Duodenal mucosa (tissue), 2 donors: Measurements from ENCODE around the gene COL6A1.

ENCODE experiments used
- H3K27ac ChIP-seq: one replicate; pipeline ENCODE4 v1.7.0; 2013; ENCODE audit warnings: low read depth, low read length
- H3K27me3 ChIP-seq, 2 donors: one replicate each; pipeline ENCODE4 v1.7.0; 2013; ENCODE audit warnings: low read length in 2 of 2, control low read depth in 1 of 2; ENCODE audit not compliant: insufficient read depth in 2 of 2, control insufficient read depth in 1 of 2
- H3K36me3 ChIP-seq, 2 donors: one replicate each; pipeline ENCODE4 v1.7.0; 2013; ENCODE audit warnings: low read length in 2 of 2, control low read depth in 1 of 2; ENCODE audit not compliant: insufficient read depth in 2 of 2, control insufficient read depth in 1 of 2
- H3K4me1 ChIP-seq, 2 donors: one replicate each; pipeline ENCODE4 v1.7.0; 2013; ENCODE audit warnings: low read length in 2 of 2, control low read depth in 1 of 2; ENCODE audit not compliant: insufficient read depth in 2 of 2, control insufficient read depth in 1 of 2
- H3K4me3 ChIP-seq, 2 donors: one replicate each; pipeline ENCODE4 v1.7.0; 2013; ENCODE audit warnings: low read length in 2 of 2, low read depth in 1 of 2
- H3K9ac ChIP-seq, 2 donors: one replicate each; pipeline ENCODE4 v1.7.0; 2013; ENCODE audit warnings: low read length in 2 of 2, low read depth in 1 of 2
- H3K9me3 ChIP-seq, 2 donors: one replicate each; pipeline ENCODE4 v1.7.0; 2013; ENCODE audit warnings: low read length in 2 of 2, control low read depth in 1 of 2; ENCODE audit not compliant: control insufficient read depth in 1 of 2

COL6A1 gene

DNA sequence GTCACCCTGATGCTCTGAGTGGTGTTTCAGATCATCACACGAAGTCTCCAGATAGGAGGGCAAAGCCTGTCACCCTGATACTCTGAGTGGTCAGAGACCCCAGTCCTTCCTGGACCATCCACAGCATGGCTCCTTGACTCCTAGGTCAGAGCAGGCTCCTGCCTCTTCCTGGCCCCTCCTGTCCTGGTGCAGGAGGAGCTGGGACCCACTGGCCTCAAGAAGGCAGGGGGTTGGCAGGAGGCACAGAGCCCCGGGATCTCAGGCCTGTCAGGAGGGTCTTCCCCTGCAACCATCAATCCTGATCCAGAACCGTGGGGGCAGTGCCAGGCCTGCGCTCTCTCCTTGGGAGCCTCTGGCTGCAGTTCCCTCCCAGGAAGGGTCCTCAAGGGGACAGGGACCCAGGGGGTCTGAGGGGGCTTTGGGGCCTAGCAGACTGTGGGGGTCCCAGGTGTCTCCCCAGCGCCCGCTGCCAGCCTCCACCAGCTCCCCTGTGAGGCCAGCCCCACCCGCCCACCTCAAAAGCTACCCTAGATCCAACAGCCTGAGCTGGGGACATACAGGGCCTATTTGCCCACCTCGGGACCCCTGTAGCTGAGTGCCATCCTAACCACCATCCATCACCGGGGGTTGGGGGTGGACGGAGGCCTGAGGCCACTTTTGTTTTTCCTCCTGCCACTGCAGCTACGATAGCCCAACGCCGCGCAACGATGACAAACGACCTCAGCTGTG lies 27.5 kb downstream of the COL6A1 start:
- Histone ChIP-seq H3K4me3 (no peak overlapping the region), H3K9me3 (no peaks in the 10 kb centered on the region), H3K36me3 (no peaks in the 10 kb centered on the region), H3K4me1 (no peaks in the 10 kb centered on the region), H3K27me3 (no peaks in the 10 kb centered on the region), H3K27ac (no peak overlapping the region), H3K9ac (no peak overlapping the region)

DNA sequence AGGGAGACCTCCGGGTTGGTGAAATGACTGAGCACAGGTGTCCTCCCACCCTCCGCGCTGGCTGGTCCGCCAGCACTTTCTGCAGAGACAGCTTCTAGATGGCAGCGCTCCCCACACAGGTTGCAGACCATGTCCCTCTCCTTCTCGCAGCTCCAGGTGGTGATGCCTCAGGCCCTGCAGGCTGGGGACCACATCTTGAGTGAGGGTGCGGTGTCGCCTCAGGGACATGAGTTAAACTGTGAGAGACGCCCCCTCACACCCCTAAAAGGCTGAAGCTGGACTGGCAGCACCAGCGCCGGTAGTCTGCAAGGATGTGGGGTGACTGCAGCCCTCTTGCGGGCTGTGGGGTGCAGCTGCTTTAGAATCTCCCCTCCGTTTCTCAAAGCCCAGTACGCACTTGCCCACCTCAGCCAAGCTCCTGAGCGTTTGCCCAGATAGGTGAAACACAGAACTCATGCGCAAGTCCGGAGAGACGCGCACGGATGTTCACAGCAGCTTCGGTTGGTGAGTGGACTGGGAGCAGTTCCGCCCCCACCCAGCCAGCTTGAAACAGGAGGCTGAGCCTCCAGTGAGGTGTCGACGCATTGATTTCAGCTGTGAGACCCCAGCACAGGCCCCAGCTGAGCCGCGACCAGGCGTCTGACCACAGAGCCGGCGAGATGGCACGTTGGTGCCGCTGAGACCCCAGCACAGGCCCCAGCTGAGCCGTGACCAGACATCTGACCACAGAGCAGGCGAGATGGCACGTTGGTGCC lies 28.6 kb downstream of the COL6A1 start:
- Histone ChIP-seq H3K4me1 (no peaks in the 10 kb centered on the region), H3K27me3 (no peaks in the 10 kb centered on the region), H3K36me3 (no peaks in the 10 kb centered on the region), H3K4me3 (no peak overlapping the region), H3K9me3 (no peaks in the 10 kb centered on the region), H3K9ac (no peak overlapping the region), H3K27ac (no peak overlapping the region)

DNA sequence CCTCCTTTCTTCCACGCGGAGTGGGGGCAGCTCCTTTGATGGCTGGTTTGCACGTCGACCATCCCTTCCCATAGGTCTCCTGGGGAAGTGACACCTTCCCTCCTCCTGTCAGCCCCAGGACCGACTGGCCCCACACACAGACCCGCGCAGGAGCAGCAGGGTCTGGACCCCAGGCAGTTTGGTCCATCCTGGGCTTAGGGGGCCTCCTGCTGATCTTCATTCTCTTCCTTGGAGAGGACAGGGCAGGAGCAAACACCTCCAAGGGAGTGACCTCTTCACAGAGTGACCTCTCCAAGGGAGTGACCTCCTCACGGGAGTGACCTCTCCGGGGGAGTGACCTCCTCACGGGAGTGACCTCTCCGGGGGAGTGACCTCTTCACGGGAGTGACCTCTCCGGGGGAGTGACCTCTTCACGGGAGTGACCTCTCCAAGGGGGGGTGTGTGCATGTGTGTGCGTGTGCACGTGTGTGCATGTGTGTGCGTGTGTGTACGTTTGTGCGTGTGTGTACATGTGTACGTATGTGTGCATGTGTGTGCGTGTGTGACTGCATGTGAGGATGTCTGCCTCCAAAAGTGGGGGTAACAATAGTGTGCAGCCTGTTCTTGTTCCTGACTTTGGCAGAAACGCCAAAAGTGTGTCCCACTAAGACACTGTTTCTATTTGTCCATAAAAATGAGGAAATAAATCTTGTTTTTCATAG lies 29.8 kb downstream of the COL6A1 start:
- Histone ChIP-seq H3K4me3 (no peak overlapping the region), H3K4me1 (no peaks in the 10 kb centered on the region), H3K9me3 (no peaks in the 10 kb centered on the region)

DNA sequence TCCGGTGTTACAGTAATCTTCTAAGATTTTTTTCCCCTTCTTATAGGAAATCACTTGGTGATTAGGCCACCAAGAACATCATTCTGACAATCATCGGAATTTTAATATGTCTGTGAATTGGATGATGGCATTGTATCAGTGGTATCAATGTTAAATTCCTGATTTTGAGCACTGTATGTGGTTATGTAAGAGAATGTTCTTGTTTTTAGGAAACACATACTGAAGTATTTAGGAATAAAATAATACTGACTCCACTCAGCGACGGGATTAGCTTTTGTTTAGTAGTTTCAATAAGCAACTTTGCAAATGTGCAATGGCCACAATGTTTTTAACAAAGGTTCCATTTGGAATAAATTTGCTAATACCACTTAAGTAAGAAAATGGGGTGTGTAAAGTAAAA lies 30.6 kb downstream of the COL6A1 start:
- no peaks in the 10 kb centered on the region for H3K9me3 ChIP-seq
- H3K9ac ChIP-seq, result no peak overlapping the region
- H3K4me3 ChIP-seq, result no peak overlapping the region
- H3K4me1 ChIP-seq, result no peaks in the 10 kb centered on the region
- no peak overlapping the region for H3K27ac ChIP-seq
- peaks cover under 1 to 3% of the 10 kb centered on the region in 2 donors for H3K27me3 ChIP-seq
- no peaks in the 10 kb centered on the region for H3K36me3 ChIP-seq

More for the DNA sequence above, 29.8 kb downstream of the COL6A1 start:
- Histone ChIP-seq H3K27ac (no peak overlapping the region), H3K36me3 (no peaks in the 10 kb centered on the region), H3K27me3 (no peaks in the 10 kb centered on the region), H3K9ac (no peak overlapping the region)

DNA sequence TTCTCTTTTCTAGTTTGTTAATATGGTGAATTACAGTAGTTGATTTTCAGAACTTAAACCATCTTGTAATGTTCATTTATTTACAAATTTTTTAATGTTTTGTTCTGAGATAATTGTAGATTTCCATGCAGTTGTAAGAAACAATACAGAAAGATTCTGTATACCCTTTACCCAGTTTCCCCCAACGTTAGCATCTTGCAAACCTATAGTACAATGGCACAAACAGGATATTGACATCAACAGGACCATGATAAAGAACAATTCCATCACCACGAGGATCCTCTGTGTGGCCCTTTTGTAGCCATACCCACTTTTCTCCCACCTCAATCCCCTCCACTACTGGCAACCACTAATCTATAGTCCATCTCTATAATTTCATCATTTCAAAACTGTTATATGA lies 33.3 kb downstream of the COL6A1 start:
- Histone ChIP-seq H3K4me1 (no peaks in the 10 kb centered on the region), H3K9ac (no peak overlapping the region), H3K36me3 (no peaks in the 10 kb centered on the region), H3K27ac (no peak overlapping the region), H3K27me3 (peaks cover 4 to 5% of the 10 kb centered on the region in 2 donors), H3K9me3 (no peaks in the 10 kb centered on the region), H3K4me3 (no peak overlapping the region)

DNA sequence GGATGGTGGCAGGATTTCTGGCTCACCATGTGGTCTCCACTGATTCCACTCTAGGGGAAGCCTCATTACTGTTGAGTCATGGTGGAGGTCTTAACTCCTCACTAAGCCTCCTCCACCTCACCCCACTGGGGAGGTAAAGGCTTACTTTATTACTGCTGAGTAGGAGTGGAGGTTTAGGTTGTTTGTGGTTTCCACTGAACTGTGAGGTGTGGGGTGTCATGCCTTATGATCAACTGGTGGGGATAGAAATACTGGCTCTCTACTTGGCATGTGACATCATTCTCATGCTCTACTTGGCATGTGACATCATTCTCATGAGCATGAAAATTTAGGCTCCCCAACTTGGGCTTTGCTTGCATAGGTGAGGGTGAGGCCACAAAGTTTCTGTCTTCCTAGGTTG lies 35.6 kb downstream of the COL6A1 start:
- no peak overlapping the region for H3K4me3 ChIP-seq
- H3K4me1 ChIP-seq, result peaks cover 0 to 5% of the 10 kb centered on the region in 2 donors
- no peak overlapping the region for H3K27ac ChIP-seq
- H3K9ac ChIP-seq, result no peak overlapping the region
- H3K9me3 ChIP-seq, result no peaks in the 10 kb centered on the region
- no peaks in the 10 kb centered on the region for H3K36me3 ChIP-seq
- H3K27me3 ChIP-seq, result peaks cover 4 to 5% of the 10 kb centered on the region in 2 donors

DNA sequence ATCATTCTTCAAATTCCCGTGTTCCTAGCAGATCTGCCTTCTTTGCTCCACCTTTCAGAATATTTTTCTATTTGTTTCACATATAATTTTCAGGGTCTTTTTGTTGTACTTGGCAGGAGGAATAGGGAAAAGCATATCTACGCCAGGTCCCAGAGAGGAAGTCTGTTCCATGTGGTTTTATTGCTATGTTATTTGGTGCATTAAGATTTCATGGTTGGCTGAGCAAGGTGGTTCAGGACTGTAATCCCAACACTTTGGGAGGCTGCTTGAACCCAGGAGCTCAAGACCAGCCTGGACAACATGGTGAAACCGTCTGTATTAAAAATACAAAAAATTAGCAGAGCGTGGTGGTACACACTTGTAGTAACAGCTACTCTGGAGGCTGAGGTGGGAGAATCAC lies 36.1 kb downstream of the COL6A1 start:
- peaks cover 4 to 5% of the 10 kb centered on the region in 2 donors for H3K27me3 ChIP-seq
- H3K36me3 ChIP-seq, result no peaks in the 10 kb centered on the region
- no peak overlapping the region for H3K27ac ChIP-seq
- H3K4me1 ChIP-seq, result peaks cover 0 to 5% of the 10 kb centered on the region in 2 donors
- no peak overlapping the region for H3K4me3 ChIP-seq
- no peaks in the 10 kb centered on the region for H3K9me3 ChIP-seq
- no peak overlapping the region for H3K9ac ChIP-seq

DNA sequence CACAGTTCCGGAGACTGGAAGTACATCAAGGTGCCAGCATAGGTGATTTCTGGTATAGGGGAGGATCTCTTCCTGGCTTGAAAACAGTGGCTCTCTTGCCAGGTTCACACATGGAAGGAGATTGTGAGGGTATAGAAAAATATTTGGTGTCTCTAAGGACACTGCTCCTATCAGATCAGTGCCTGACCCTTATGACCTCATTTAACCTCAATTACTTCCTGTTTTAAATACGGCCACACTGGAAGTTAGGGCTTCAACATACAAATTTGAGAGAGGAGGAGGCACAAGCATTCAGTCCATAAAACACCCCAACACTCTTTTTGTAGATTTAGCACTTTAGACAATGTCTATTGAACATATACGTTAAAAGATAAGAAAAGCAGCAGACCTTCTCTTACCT lies 37.0 kb downstream of the COL6A1 start:
- H3K27ac ChIP-seq, result no peak overlapping the region
- no peak overlapping the region for H3K9ac ChIP-seq
- no peaks in the 10 kb centered on the region for H3K36me3 ChIP-seq
- H3K27me3 ChIP-seq, result peaks cover 4 to 5% of the 10 kb centered on the region in 2 donors
- peaks cover 0 to 5% of the 10 kb centered on the region in 2 donors for H3K4me1 ChIP-seq
- H3K4me3 ChIP-seq, result no peak overlapping the region
- no peaks in the 10 kb centered on the region for H3K9me3 ChIP-seq

DNA sequence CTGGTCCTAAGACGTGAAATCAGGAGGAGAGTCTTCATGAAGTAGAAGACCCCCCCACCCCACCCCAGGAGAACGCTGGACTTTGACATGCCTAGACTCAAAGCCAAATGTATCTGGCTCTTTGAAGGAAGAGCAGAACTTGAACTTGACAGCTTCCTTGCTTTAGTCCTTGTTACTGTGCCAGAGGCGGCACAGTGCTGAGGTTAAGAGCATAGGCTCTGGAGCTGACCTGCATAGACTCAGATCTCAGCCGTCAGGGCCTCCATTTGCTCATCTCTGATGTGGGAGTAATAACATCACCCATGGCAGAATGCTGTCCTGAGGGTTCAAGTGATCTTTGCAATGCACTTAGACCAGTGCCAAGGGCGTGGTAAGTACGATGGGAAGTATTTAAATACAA lies 39.0 kb downstream of the COL6A1 start:
- Histone ChIP-seq H3K36me3 (no peaks in the 10 kb centered on the region), H3K9ac (no peak overlapping the region), H3K27me3 (peaks cover 4 to 5% of the 10 kb centered on the region in 2 donors), H3K4me1 (peaks cover 5% of the 10 kb centered on the region in 2 donors), H3K27ac (no peak overlapping the region), H3K4me3 (no peak overlapping the region), H3K9me3 (no peaks in the 10 kb centered on the region)

DNA sequence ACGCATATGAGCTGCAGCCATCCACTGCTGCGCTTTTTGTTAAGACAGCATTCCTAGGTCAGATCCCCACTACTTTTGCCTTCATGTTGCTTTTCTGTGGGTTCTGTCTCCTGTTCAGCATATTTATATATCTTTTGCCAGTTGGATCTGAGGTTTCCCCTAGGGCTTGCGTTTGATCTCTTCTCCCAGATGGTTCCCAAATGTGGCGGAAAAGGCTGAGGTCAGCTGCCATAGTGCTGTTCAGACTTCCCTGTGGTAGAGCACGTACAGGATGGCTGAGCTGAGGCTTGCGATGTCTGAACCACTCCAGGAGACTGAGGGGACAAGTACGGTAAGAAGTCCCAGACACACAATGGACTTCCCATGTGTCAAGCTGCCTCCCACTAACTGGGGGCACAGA lies 39.8 kb downstream of the COL6A1 start:
- H3K4me1 ChIP-seq, result peaks cover 5% of the 10 kb centered on the region in 2 donors
- H3K4me3 ChIP-seq, result no peak overlapping the region
- H3K27me3 ChIP-seq, result peaks cover 4 to 5% of the 10 kb centered on the region in 2 donors
- no peak overlapping the region for H3K9ac ChIP-seq
- no peaks in the 10 kb centered on the region for H3K9me3 ChIP-seq
- H3K27ac ChIP-seq, result no peak overlapping the region
- H3K36me3 ChIP-seq, result no peaks in the 10 kb centered on the region
